Left lung (tissue), 10 donors: ENCODE data around the gene RXYLT1. TPM values are rescaled to one million over a fixed set of nuclear protein-coding genes. Genes with fewer than 3 reads are reported as not detected.
"Not testable (repeated sequence)": the region's sequence is repeated elsewhere in the genome, so short reads cannot be mapped to it uniquely, and the experiment has no call there.

ENCODE experiments used
- ATAC-seq: fragments of 200-7000 bp; cut with Tn5 transposase; one replicate; pipeline ENCODE4 v1.9.1; 2020; ENCODE audit warnings: moderate library complexity
- DNase-seq, 4 donors: peaks; one replicate each; pipeline ENCODE4 v3.0.0-alpha.2; 2013 to 2020
- H3K27ac ChIP-seq, 2 donors: fragments of 200-600 bp; sonication (generic) in 1 of 2; one replicate each; pipeline versions ENCODE4 v1.5.0 to v1.8.0; 2020 to 2021
- H3K27me3 ChIP-seq, 2 donors: fragments of 200-600 bp; sonication (generic) in 1 of 2; one replicate each; pipeline versions ENCODE4 v1.5.0 to v1.8.0; 2020 to 2021
- H3K36me3 ChIP-seq, 2 donors: fragments of 200-600 bp; sonication (generic) in 1 of 2; one replicate each; pipeline versions ENCODE4 v1.5.0 to v1.8.0; 2020 to 2021
- H3K4me1 ChIP-seq, 2 donors: fragments of 200-600 bp; one replicate each; pipeline ENCODE4 v1.8.0; 2021
- H3K4me3 ChIP-seq, 2 donors: fragments of 200-600 bp; sonication (generic) in 1 of 2; one replicate each; pipeline versions ENCODE4 v1.5.0 to v1.8.0; 2020 to 2021; ENCODE audit warnings: mild to moderate bottlenecking in 1 of 2
- H3K9me3 ChIP-seq, 2 donors: fragments of 200-600 bp; sonication (generic) in 1 of 2; one replicate each; pipeline versions ENCODE4 v1.5.0 to v1.8.0; 2020 to 2021
- intact Hi-C, 2 donors: fragments of 100-400 bp; cut with DNase I; formaldehyde crosslinking; loops; one replicate each; pipeline versions ENCODE4 v1.11.2 to v1.14.2; 2022
- polyA plus RNA-seq, 6 donors: library from polyadenylated mRNA; unstranded; fragments of 120-200 nt; gene quantifications; one replicate each; pipeline ENCODE4 v1.2.1, GENCODE V29; 2013; ENCODE audit not compliant: insufficient read length in 6 of 6
- total RNA-seq, 2 donors: library from RNA; stranded (reverse); fragmentation: NEBNext Ultra II Directional; extraction: Animal tissue kit (Norgen Biotek cat#: 25700); gene quantifications; one replicate each; pipeline ENCODE4 v1.2.1, GENCODE V29; 2021
- TF ChIP-seq, protein P1 (sequence below), 2 donors: fragments of 200-600 bp; sonication (generic) in 1 of 2; IDR thresholded peaks; one replicate each; pipeline versions ENCODE4 v1.5.0 to v1.8.0; 2021; ENCODE audit warnings: antibody characterized with exemption in 2 of 2
- donor health status: DM: no; HTN: yes; CAD: no.
- donor health status: DM: no; HTN: no; CAD: no.

RXYLT1 gene
- total and polyA plus RNA-seq, 8 donors: 12.4 to 28.2 (median 24.1) TPM

DNA sequence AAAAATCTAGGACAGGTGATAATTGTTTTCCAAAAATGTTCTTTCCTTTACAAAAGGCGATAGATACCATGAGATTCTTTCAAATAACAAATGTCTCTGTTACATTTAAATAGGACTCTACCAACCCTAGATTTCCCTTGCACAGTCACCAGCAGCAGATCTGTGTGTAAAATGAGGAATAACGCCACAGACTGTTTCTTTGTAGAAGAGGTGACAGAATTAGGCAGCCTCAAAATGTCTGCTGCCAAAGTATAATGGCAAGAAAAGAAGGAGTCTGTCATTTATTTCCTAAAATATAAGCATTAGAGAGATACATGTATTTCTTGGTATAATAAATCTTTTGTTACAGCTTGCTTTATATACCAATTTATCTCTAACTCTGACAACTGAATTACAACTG lies 56.3 kb downstream of the RXYLT1 start:
- Histone ChIP-seq H3K9me3 (no peaks in the 10 kb centered on the region), H3K27me3 (no peaks in the 10 kb centered on the region), H3K4me3 (no peak overlapping the region), H3K27ac (no peak overlapping the region), H3K36me3 (no peaks in the 10 kb centered on the region), H3K4me1 (no peaks in the 10 kb centered on the region)
- intact Hi-C loops: no loop called here
- ATAC-seq (no peak), DNase-seq (no peak)
- TF ChIP-seq, protein P1, sequence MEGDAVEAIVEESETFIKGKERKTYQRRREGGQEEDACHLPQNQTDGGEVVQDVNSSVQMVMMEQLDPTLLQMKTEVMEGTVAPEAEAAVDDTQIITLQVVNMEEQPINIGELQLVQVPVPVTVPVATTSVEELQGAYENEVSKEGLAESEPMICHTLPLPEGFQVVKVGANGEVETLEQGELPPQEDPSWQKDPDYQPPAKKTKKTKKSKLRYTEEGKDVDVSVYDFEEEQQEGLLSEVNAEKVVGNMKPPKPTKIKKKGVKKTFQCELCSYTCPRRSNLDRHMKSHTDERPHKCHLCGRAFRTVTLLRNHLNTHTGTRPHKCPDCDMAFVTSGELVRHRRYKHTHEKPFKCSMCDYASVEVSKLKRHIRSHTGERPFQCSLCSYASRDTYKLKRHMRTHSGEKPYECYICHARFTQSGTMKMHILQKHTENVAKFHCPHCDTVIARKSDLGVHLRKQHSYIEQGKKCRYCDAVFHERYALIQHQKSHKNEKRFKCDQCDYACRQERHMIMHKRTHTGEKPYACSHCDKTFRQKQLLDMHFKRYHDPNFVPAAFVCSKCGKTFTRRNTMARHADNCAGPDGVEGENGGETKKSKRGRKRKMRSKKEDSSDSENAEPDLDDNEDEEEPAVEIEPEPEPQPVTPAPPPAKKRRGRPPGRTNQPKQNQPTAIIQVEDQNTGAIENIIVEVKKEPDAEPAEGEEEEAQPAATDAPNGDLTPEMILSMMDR (IDR thresholded peaks at IDR 0.05): no peak

DNA sequence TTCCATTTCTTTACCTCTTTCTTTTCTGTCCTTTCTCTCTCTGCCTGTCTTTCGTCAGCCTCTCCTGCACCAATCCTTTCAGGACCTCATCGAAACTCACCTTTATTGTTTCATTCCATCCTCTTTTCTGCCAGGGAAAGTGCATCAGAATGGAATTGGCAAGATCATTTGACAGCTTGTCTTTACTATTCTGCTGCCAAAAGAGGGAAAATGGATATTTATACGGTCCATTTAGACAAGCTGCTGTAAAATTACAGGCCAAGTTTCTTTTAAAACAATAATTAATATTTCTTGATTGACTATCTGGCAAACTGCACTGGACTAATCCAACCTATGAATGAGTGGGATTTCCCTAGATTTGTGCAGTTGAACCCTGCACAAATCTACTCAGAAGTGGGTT lies 57.2 kb downstream of the RXYLT1 start:
- Histone ChIP-seq H3K4me1 (no peaks in the 10 kb centered on the region), H3K27me3 (no peaks in the 10 kb centered on the region), H3K4me3 (no peak overlapping the region), H3K27ac (no peak overlapping the region), H3K9me3 (no peaks in the 10 kb centered on the region), H3K36me3 (no peaks in the 10 kb centered on the region)
- no peak for DNase-seq
- TF ChIP-seq, protein P1 (IDR thresholded peaks at IDR 0.05): no peak
- no peak for ATAC-seq
- intact Hi-C loops: no loop called here

DNA sequence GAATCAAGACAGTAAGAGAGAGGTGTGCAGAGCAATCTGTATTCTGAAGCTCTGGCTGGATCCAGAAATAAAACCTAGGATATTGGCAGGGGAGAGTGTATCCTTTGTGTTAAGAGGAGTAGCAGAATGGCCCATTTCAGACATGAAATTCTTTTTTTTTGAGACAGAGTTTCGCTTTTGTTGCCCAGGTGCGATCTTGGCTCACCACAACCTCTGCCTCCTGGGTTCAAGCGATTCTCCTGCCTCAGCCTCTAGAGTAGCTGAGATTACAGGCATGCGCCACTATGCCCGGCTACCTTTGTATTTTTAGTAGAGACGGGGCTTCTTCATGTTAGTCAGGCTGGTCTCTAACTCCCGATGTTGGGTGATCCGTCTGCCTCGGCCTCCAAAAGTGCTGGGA lies 58.7 kb downstream of the RXYLT1 start:
- Histone ChIP-seq H3K4me1 (peaks cover 0 to 3% of the 10 kb centered on the region in 2 donors), H3K27ac (no peak overlapping the region), H3K27me3 (peaks cover 0 to 7% of the 10 kb centered on the region in 2 donors), H3K9me3 (no peaks in the 10 kb centered on the region), H3K36me3 (no peaks in the 10 kb centered on the region), H3K4me3 (no peak overlapping the region)
- TF ChIP-seq, protein P1 (IDR thresholded peaks at IDR 0.05): no peak
- ATAC-seq (no peak), DNase-seq (no peak)
- intact Hi-C loops: no loop called here

DNA sequence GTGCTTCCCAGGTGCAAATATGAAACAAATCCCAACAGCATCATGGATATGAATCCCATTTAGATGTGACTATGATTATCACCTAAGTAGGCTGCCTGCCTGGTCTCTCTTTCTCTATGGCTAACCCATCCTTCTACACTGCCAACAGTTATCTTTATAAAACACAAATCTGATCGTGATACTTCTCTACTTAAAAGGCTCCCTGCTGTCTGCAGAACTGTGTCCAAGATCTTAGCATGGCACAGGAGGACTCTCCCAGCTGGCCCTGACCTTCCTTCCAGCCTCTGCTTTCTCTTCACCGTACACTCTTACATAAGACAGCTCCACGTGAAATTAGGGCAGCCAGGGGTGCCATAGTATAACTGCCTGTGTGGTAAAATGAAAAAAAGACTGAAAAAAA lies 61.3 kb downstream of the RXYLT1 start:
- Histone ChIP-seq H3K27me3 (peaks cover 0 to 26% of the 10 kb centered on the region in 2 donors), H3K36me3 (no peaks in the 10 kb centered on the region), H3K9me3 (no peaks in the 10 kb centered on the region), H3K4me1 (peaks cover 0 to 11% of the 10 kb centered on the region in 2 donors), H3K4me3 (no peak overlapping the region), H3K27ac (no peak overlapping the region)
- DNase-seq (no peak), ATAC-seq (no peak)
- intact Hi-C loops: loop anchor here in 1 of 2 donors (5.0 kb wide), 1 partner anchor 416 kb away; no protein-coding TSS in a partner anchor
- TF ChIP-seq, protein P1 (IDR thresholded peaks at IDR 0.05): no peak

DNA sequence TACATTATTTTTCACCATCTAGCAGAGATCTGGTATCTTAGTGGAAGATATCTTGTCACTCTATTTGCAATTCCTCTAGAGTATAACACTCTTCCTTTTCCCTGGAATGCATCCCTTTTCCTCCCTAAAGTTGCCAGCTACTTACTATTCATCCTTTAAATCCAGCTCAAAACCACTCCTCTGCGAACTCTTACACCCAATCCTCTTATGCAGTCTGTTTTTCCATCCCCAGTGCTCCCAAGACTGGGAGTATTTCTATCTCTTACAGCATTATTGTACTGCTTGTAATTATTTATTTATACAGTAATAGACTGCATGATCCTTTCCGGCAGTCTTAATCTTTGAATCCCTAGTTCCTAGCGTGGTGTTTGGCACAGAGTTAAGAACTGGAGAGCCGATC lies 61.9 kb downstream of the RXYLT1 start:
- Histone ChIP-seq H3K36me3 (no peaks in the 10 kb centered on the region), H3K4me3 (no peak overlapping the region), H3K27ac (no peak overlapping the region), H3K4me1 (peaks cover 4 to 16% of the 10 kb centered on the region in 2 donors), H3K9me3 (no peaks in the 10 kb centered on the region), H3K27me3 (peaks cover 0 to 26% of the 10 kb centered on the region in 2 donors)
- DNase-seq (no peak), ATAC-seq (no peak)
- TF ChIP-seq, protein P1 (IDR thresholded peaks at IDR 0.05): no peak
- intact Hi-C loops: loop anchor here in 1 of 2 donors (5.0 kb wide), 1 partner anchor 416 kb away; no protein-coding TSS in a partner anchor

DNA sequence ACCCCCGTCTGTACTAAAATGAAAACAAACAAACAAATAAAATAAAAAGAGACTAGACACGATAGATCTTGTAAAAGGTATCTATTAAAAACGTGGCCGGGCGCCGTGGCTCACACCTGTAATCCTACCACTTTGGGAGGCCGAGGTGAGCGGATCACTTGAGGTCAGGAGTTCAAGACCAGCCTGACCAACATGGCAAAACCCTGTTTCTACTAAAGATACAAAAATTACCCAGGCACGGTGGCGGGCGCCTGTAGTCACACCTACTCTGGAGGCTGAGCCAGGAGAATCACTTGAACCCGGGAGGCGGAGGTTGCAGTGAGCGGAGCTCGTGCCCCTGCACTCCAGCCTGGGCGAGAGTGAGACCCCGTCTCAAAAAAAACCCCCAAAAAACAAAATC lies 63.0 kb downstream of the RXYLT1 start:
- H3K36me3 ChIP-seq, H3K9me3 ChIP-seq, DNase-seq, H3K27ac ChIP-seq, ATAC-seq: not testable (repeated sequence)
- Histone ChIP-seq H3K27me3 (peaks cover 0 to 26% of the 10 kb centered on the region in 2 donors), H3K4me3 (peak overlapping the region in 1 of 2 donors; percentile 67), H3K4me1 (peaks cover 9 to 20% of the 10 kb centered on the region in 2 donors)
- intact Hi-C loops: loop anchor here in 1 of 2 donors (2.0 to 5.0 kb wide), 2 partner anchors 338 to 415 kb away; no protein-coding TSS in a partner anchor
